ENCODE measurements around the gene PSTPIP1. TPM values are rescaled to one million over a fixed set of nuclear protein-coding genes. Genes with fewer than 3 reads are reported as not detected.

Gene PSTPIP1
- total and polyA plus RNA-seq, 2 of the 8 experiments (the other 6 are each of a cell fraction or from before 2014, with no cell fraction given): 1.6 to 1.8 TPM

- Histone ChIP-seq H3K27ac (ENCODE audit: low read depth, low read length) (no peak overlapping the region), H2BK20ac (ENCODE audit: low read length) (no peak overlapping the region), H3K36me3 (ENCODE audit: control insufficient read depth in 2 of 4, insufficient read depth in 4 of 4, low read length in 3 of 4) (no peaks in the 10 kb centered on the region), H3K56ac (replicated peaks; ENCODE audit: insufficient read length, low read depth, low read length) (no peak overlapping the region), H3K79me1 (ENCODE audit: low read depth, low read length) (no peaks in the 10 kb centered on the region), H3K4me2 (ENCODE audit: insufficient read depth in 1 of 2, low read depth in 2 of 2, low read length in 2 of 2) (no peak overlapping the region), H3K4me1 (replicated peaks in 1 of 4; ENCODE audit: control insufficient read depth in 3 of 4, insufficient read depth in 4 of 4, low read length in 3 of 4) (peaks cover 0 to 9% (median 1%) of the 10 kb centered on the region in 4 experiments; a peak in 5 of 7 replicates), H2AFZ (ENCODE audit: low read length) (no peak overlapping the region), H3K9me3 (ENCODE audit: insufficient read depth in 2 of 2, low read depth in 1 of 2, low read length in 1 of 2) (no peaks in the 10 kb centered on the region), H3K79me2 (ENCODE audit: control insufficient read depth in 1 of 2, insufficient read depth in 2 of 2, low read length in 2 of 2) (no peaks in the 10 kb centered on the region), H3K18ac (ENCODE audit: extremely low read depth, low read length) (no peak overlapping the region), H3K27me3 (replicated peaks in 1 of 4; ENCODE audit: control insufficient read depth in 3 of 4, extremely low read depth in 1 of 4, insufficient read depth in 3 of 4, low read length in 3 of 4) (no peaks in the 10 kb centered on the region; a peak in 2 of 7 replicates), H4K20me1 (replicated peaks in 1 of 2; ENCODE audit: control insufficient read depth in 1 of 2, insufficient read depth in 2 of 2, low read length in 2 of 2) (no peaks in the 10 kb centered on the region), H3K4me3 (ENCODE audit: extremely low read depth in 1 of 4, insufficient read depth in 2 of 4, low read depth in 3 of 4, low read length in 4 of 4) (no peak overlapping the region), H2BK15ac (ENCODE audit: low read length) (peak overlapping the region; percentile 61; the same call in 1 of the 2 replicates), H2BK5ac (ENCODE audit: low read depth, low read length) (no peak overlapping the region; the same call in 1 of the 2 replicates), H4K8ac (ENCODE audit: extremely low read depth, insufficient read depth, low read length) (peak overlapping the region; percentile 14; the same call in 1 of the 2 replicates), H2BK12ac (ENCODE audit: low read depth, low read length) (no peak overlapping the region), H3K14ac (ENCODE audit: insufficient read length) (no peak overlapping the region), H3K23ac (ENCODE audit: insufficient read length) (no peak overlapping the region), H4K91ac (replicated peaks; ENCODE audit: insufficient read length, low read length) (no peak overlapping the region), H3K4ac (replicated peaks; ENCODE audit: insufficient read length, low read depth, low read length) (no peak overlapping the region), H2AK5ac (ENCODE audit: low read depth, low read length) (no peak overlapping the region), H3K9ac (replicated peaks in 1 of 4; ENCODE audit: extremely low read depth in 1 of 4, low read depth in 3 of 4, low read length in 3 of 4) (no peak overlapping the region), H2BK120ac (replicated peaks; ENCODE audit: low read depth, low read length) (no peak overlapping the region), H4K5ac (ENCODE audit: insufficient read length, low read depth, low read length) (no peak overlapping the region), H3K23me2 (ENCODE audit: low read depth, low read length) (no peaks in the 10 kb centered on the region; the same call in 1 of the 2 replicates)
- 91% methylated on average over 14 of the region's 14 CpGs; no CpG with 5 or more reads in 1 of the 2 experiments for WGBS, 2 experiments (ENCODE audit: extremely low coverage in 1 of 2, insufficient coverage in 1 of 2, insufficient read length in 1 of 2, insufficient replicate concordance in 2 of 2, low coverage in 1 of 2, low lambda C conversion rate in 2 of 2, missing lambda C conversion rate in 1 of 2)
- DNase-seq (ENCODE audit: low read depth in 1 of 2, low spot score in 2 of 2) (no peak), FAIRE-seq (no peak)
- CTCF ChIA-PET (ENCODE audit: partially characterized antibody): interaction anchor here (0.6 to 5.8 kb wide), 27 partner anchors 9 to 520 kb away, joined by 3 to 77 read pairs (median 4); partner anchors contain the start of gene PSTPIP1
- POLR2A ChIA-PET (ENCODE audit: partially characterized antibody): interaction anchor here (1.1 kb wide), 1 partner anchor 9 kb away, joined by 3 read pairs; no protein-coding TSS in a partner anchor
- TF ChIP-seq SIN3A (conservative IDR thresholded peaks at IDR 0.05 in 1 of 2, IDR thresholded peaks at IDR 0.05 in 1 of 2; ENCODE audit: low read depth in 1 of 2, low read length in 2 of 2): no peak
- TF ChIP-seq CTCF (IDR thresholded peaks at IDR 0.05; ENCODE audit: control extremely low read depth in 1 of 3, insufficient read depth in 1 of 3, low read depth in 1 of 3, low read length in 3 of 3): no peak
- no peak for TF ChIP-seq MAFK (IDR thresholded peaks at IDR 0.05; ENCODE audit: low read depth, low read length)
- no peak for TF ChIP-seq KDM4A (IDR thresholded peaks at IDR 0.05; ENCODE audit: low read depth, low read length, severe bottlenecking)
- no peak for TF ChIP-seq SAP30 (IDR thresholded peaks at IDR 0.05; ENCODE audit: insufficient read depth, insufficient replicate concordance, low read length)
- TF ChIP-seq NRF1 (IDR thresholded peaks at IDR 0.05; ENCODE audit: low read depth, low read length): no peak
- no peak for TF ChIP-seq RNF2 (IDR thresholded peaks at IDR 0.05; ENCODE audit: borderline replicate concordance, low read depth, low read length, missing control alignments, poor library complexity, severe bottlenecking)
Observed at GRCh38 chr15:77022646-77023575, 28.0 kb downstream of the PSTPIP1 start.
